ENCODE data around the gene SYPL2. TPM values are rescaled to one million over a fixed set of nuclear protein-coding genes. Genes with fewer than 3 reads are reported as not detected.

SYPL2 gene
- total and polyA plus RNA-seq, 4 donors: 0.14 to 4.7 (median 3.7) TPM

GRCh38 chr1:109523706-109524105 lies 57.4 kb downstream of the SYPL2 start:
- no peaks in the 10 kb centered on the region for H3K4me1 ChIP-seq (ENCODE audit: control insufficient read depth in 4 of 4, insufficient read depth in 4 of 4, low read length in 3 of 4)
- no peaks in the 10 kb centered on the region for H3K27me3 ChIP-seq (ENCODE audit: control insufficient read depth in 4 of 4, insufficient read depth in 4 of 4, low read length in 3 of 4)
- H3K4me3 ChIP-seq (ENCODE audit: low read depth in 1 of 3, low read length in 3 of 3): no peak overlapping the region
- no peak for DNase-seq (ENCODE audit: low spot score)
- H3K9ac ChIP-seq (ENCODE audit: low read depth in 1 of 2, low read length in 2 of 2): no peak overlapping the region
- H3K36me3 ChIP-seq (ENCODE audit: control insufficient read depth in 4 of 4, insufficient read depth in 3 of 4, low read depth in 1 of 4, low read length in 3 of 4): no peaks in the 10 kb centered on the region
- H3K9me3 ChIP-seq (ENCODE audit: control insufficient read depth in 4 of 4, low read length in 3 of 4): no peaks in the 10 kb centered on the region
- 93% methylated on average over 2 of the region's 2 CpGs for WGBS
- H3K27ac ChIP-seq (ENCODE audit: low read depth in 1 of 2, low read length in 2 of 2): no peak overlapping the region
- TF ChIP-seq SP1 (IDR thresholded peaks at IDR 0.05): no peak
- no peak for TF ChIP-seq REST (IDR thresholded peaks at IDR 0.05)
- no peak for TF ChIP-seq RAD21 (IDR thresholded peaks at IDR 0.05)
- TF ChIP-seq YY1 (IDR thresholded peaks at IDR 0.05): no peak
- no peak for TF ChIP-seq JUND (IDR thresholded peaks at IDR 0.05)
- TF ChIP-seq FOXA1 (IDR thresholded peaks at IDR 0.05): no peak

GRCh38 chr1:109527098-109527811 lies 60.9 kb downstream of the SYPL2 start:
- Histone ChIP-seq H3K4me3 (ENCODE audit: low read depth in 1 of 3, low read length in 3 of 3) (no peak overlapping the region), H3K9me3 (ENCODE audit: control insufficient read depth in 4 of 4, low read length in 3 of 4) (no peaks in the 10 kb centered on the region), H3K36me3 (ENCODE audit: control insufficient read depth in 4 of 4, insufficient read depth in 3 of 4, low read depth in 1 of 4, low read length in 3 of 4) (no peaks in the 10 kb centered on the region), H3K27me3 (ENCODE audit: control insufficient read depth in 4 of 4, insufficient read depth in 4 of 4, low read length in 3 of 4) (no peaks in the 10 kb centered on the region), H3K27ac (ENCODE audit: low read depth in 1 of 2, low read length in 2 of 2) (no peak overlapping the region), H3K9ac (ENCODE audit: low read depth in 1 of 2, low read length in 2 of 2) (no peak overlapping the region), H3K4me1 (ENCODE audit: control insufficient read depth in 4 of 4, insufficient read depth in 4 of 4, low read length in 3 of 4) (peaks cover 0 to 2% (median 0%) of the 10 kb centered on the region in 4 donors)
- no peak for DNase-seq (ENCODE audit: low spot score)
- 78% methylated on average over 14 of the region's 14 CpGs for WGBS
- no peak for TF ChIP-seq TAF1 (conservative IDR thresholded peaks at IDR 0.05)
- no peak for TF ChIP-seq GABPA (IDR thresholded peaks at IDR 0.05 in 1 of 2, conservative IDR thresholded peaks at IDR 0.05 in 1 of 2)
- no peak for TF ChIP-seq ATF3 (IDR thresholded peaks at IDR 0.05)
- TF ChIP-seq HNF4G (IDR thresholded peaks at IDR 0.05): no peak
- TF ChIP-seq FOXA2 (IDR thresholded peaks at IDR 0.05): no peak
- TF ChIP-seq FOXA1 (IDR thresholded peaks at IDR 0.05): no peak
- TF ChIP-seq NR2F2 (IDR thresholded peaks at IDR 0.05): no peak
- TF ChIP-seq EGR1 (IDR thresholded peaks at IDR 0.05; ENCODE audit: low read depth in 2 of 2): no peak
- TF ChIP-seq REST (IDR thresholded peaks at IDR 0.05): no peak
